ENCODE data around the gene CCDC148.

Gene CCDC148

GRCh38 chr2:158273791-158274190 is 182.8 kb downstream of the CCDC148 start:
- Histone ChIP-seq H3K4me3 (ENCODE audit: low read depth, low read length, poor library complexity, severe bottlenecking) (no peak overlapping the region), H2AFZ (ENCODE audit: low read length) (no peak overlapping the region), H3F3A (ENCODE audit: insufficient read depth, low read length) (no peaks in the 10 kb centered on the region), H3K9ac (ENCODE audit: low read length) (no peak overlapping the region), H3K27me3 (ENCODE audit: insufficient read depth, low read length) (no peaks in the 10 kb centered on the region), H3K79me2 (ENCODE audit: insufficient read depth, low read length) (no peaks in the 10 kb centered on the region), H3K9me2 (ENCODE audit: low read depth, low read length) (no peaks in the 10 kb centered on the region), H3K36me3 (ENCODE audit: insufficient read depth, low read length) (no peaks in the 10 kb centered on the region), H3K4me1 (ENCODE audit: insufficient read depth, low read length, severe bottlenecking) (no peaks in the 10 kb centered on the region), H3K4me2 (ENCODE audit: low read length) (no peak overlapping the region), H4K20me1 (ENCODE audit: insufficient read depth, low read length) (no peaks in the 10 kb centered on the region), H3K9me3 (ENCODE audit: low read length) (no peaks in the 10 kb centered on the region), H3K27ac (ENCODE audit: low read depth, low read length, poor library complexity, severe bottlenecking) (no peak overlapping the region)
- no peak for TF ChIP-seq EZH2 (IDR thresholded peaks at IDR 0.05; ENCODE audit: borderline replicate concordance, low read length)
- no peak for TF ChIP-seq CTCF (IDR thresholded peaks at IDR 0.05; ENCODE audit: low read length)

GRCh38 chr2:158270536-158270935 is 186.0 kb downstream of the CCDC148 start:
- no peak overlapping the region for H2AFZ ChIP-seq (ENCODE audit: low read length)
- H3K9me2 ChIP-seq (ENCODE audit: low read depth, low read length) = no peaks in the 10 kb centered on the region
- no peaks in the 10 kb centered on the region for H3K4me1 ChIP-seq (ENCODE audit: insufficient read depth, low read length, severe bottlenecking)
- no peaks in the 10 kb centered on the region for H3K27me3 ChIP-seq (ENCODE audit: insufficient read depth, low read length)
- no peak overlapping the region for H3K4me2 ChIP-seq (ENCODE audit: low read length)
- no peaks in the 10 kb centered on the region for H3K79me2 ChIP-seq (ENCODE audit: insufficient read depth, low read length)
- no peak overlapping the region for H3K27ac ChIP-seq (ENCODE audit: low read depth, low read length, poor library complexity, severe bottlenecking)
- no peak overlapping the region for H3K9ac ChIP-seq (ENCODE audit: low read length)
- TF ChIP-seq CTCF (IDR thresholded peaks at IDR 0.05; ENCODE audit: low read length) (no peak), EZH2 (IDR thresholded peaks at IDR 0.05; ENCODE audit: borderline replicate concordance, low read length) (no peak)
- no peaks in the 10 kb centered on the region for H4K20me1 ChIP-seq (ENCODE audit: insufficient read depth, low read length)
- H3K9me3 ChIP-seq (ENCODE audit: low read length) = no peaks in the 10 kb centered on the region
- H3K36me3 ChIP-seq (ENCODE audit: insufficient read depth, low read length) = no peaks in the 10 kb centered on the region
- H3F3A ChIP-seq (ENCODE audit: insufficient read depth, low read length) = no peaks in the 10 kb centered on the region
- H3K4me3 ChIP-seq (ENCODE audit: low read depth, low read length, poor library complexity, severe bottlenecking) = no peak overlapping the region

GRCh38 chr2:158269143-158269542 is 187.4 kb downstream of the CCDC148 start:
- Histone ChIP-seq H2AFZ (ENCODE audit: low read length) (no peak overlapping the region), H4K20me1 (ENCODE audit: insufficient read depth, low read length) (no peaks in the 10 kb centered on the region), H3K27ac (ENCODE audit: low read depth, low read length, poor library complexity, severe bottlenecking) (no peak overlapping the region), H3K9me2 (ENCODE audit: low read depth, low read length) (no peaks in the 10 kb centered on the region), H3F3A (ENCODE audit: insufficient read depth, low read length) (no peaks in the 10 kb centered on the region), H3K9me3 (ENCODE audit: low read length) (no peaks in the 10 kb centered on the region), H3K36me3 (ENCODE audit: insufficient read depth, low read length) (no peaks in the 10 kb centered on the region), H3K9ac (ENCODE audit: low read length) (no peak overlapping the region), H3K27me3 (ENCODE audit: insufficient read depth, low read length) (no peaks in the 10 kb centered on the region), H3K4me1 (ENCODE audit: insufficient read depth, low read length, severe bottlenecking) (no peaks in the 10 kb centered on the region), H3K4me2 (ENCODE audit: low read length) (no peak overlapping the region), H3K79me2 (ENCODE audit: insufficient read depth, low read length) (no peaks in the 10 kb centered on the region), H3K4me3 (ENCODE audit: low read depth, low read length, poor library complexity, severe bottlenecking) (no peak overlapping the region)
- TF ChIP-seq EZH2 (IDR thresholded peaks at IDR 0.05; ENCODE audit: borderline replicate concordance, low read length) (no peak), CTCF (IDR thresholded peaks at IDR 0.05; ENCODE audit: low read length) (no peak)
